ENCODE measurements around the gene PRKG1. TPM values are rescaled to one million over a fixed set of nuclear protein-coding genes. Genes with fewer than 3 reads are reported as not detected.

Gene PRKG1
- total RNA-seq, 1 donor from 2014 or later: 28.2 TPM

DNA sequence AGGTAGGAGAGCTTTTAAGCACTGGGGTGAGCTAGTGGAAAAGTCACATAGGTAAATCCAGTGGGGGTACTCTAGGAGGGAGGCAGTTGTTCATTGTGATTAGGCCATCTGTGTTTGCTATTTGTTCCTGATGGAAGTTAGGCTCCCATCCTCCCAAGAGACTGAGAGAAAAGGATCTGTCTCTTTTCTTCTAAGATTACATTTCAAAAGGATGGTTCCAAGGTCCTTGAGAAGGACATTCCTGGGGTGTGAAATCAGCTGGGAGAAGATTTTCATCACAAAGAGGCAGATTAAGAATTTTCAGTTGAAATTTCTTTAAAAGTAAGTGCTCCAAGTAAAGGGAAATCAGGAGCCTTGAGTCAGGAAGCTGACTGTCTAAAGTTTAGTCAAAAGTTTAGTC lies 835.9 kb downstream of the PRKG1 start:
- ATAC-seq (ENCODE audit: poor library complexity): no peak
- DNase-seq: no peak
- intact Hi-C loops (cut with DNase I): no loop called here

- DNase-seq (no peak), ATAC-seq (ENCODE audit: poor library complexity) (no peak)
- intact Hi-C loops (cut with DNase I): no loop called here
These were observed 836.3 kb downstream of the PRKG1 start for GRCh38 chr10:51910596-51910995.

- ATAC-seq (ENCODE audit: poor library complexity): no peak
- intact Hi-C loops (cut with DNase I): no loop called here
- no peak for DNase-seq
These were observed 837.4 kb downstream of the PRKG1 start for GRCh38 chr10:51911723-51912122.

DNA sequence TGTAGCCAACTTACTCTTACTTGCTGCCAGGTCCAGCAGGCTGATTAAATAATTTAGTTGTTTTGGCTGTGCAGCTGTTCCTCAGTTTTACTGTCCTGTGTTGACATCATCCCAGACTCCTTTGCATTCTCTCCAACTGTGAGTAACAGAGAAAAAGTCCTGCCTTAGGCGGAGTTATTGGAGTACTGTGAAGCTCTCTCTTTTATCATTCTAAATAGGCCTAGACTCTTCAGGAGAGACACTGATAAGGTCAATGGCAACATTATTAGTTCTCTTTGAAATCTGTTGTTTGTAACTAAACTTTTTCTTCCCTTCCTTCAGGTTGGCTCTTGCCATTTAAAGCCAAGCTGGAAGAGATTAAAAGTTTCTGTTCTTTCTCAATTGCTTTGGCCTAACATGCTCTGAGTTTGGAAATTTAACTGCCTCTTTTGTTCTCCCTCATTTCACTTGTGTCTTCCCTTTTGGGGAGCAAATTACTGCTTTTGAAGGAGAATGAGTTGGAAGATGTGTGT lies 840.8 kb downstream of the PRKG1 start:
- DNase-seq: no peak

DNA sequence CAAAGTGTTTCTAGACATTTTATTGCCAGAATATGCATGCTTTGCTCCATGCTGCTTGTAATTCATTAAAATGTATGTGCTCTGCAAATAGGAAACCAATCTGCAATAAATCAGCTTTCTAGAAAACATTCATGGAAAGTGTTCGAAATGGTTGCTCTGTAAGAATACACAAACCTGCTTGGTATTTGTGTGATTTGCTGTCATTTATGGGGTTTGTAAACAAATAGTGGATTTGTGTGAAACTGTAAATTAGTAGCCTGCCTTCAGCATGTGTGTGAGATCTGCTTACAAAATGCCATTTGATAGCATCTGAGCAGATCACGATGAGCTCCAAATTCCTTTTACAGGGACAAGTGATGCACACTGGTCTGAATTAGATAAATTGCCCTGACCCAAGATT lies 844.2 kb downstream of the PRKG1 start:
- no peak for DNase-seq
- no peak for ATAC-seq (ENCODE audit: poor library complexity)
- intact Hi-C loops (cut with DNase I): no loop called here

More for the DNA sequence above, 840.8 kb downstream of the PRKG1 start:
- peak; percentile 58 for ATAC-seq (ENCODE audit: poor library complexity)
- intact Hi-C loops (cut with DNase I): no loop called here

- intact Hi-C loops (cut with DNase I): no loop called here
- DNase-seq: no peak
- no peak for ATAC-seq (ENCODE audit: poor library complexity)
These were observed 844.6 kb downstream of the PRKG1 start for GRCh38 chr10:51918884-51919325.

DNA sequence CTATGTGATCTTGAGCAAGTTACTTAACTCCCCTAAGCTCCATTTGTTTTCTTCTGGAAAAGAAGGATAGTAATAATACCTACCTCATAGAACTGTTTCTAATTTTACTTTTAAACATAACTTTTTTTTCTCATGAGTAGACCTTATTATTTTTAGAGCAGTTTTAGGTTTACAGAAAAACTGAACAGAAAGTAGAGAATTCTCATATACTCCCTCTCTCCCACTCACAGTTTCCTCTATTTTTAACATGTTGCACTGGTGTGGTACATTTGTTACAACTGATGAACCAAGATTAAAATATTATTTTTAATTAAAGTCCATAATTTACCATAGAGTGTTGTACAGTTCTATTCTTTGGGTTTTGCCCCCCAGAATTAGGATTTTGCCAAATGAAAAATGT lies 846.4 kb downstream of the PRKG1 start:
- DNase-seq (no peak), ATAC-seq (ENCODE audit: poor library complexity) (no peak)
- intact Hi-C loops (cut with DNase I): no loop called here

DNA sequence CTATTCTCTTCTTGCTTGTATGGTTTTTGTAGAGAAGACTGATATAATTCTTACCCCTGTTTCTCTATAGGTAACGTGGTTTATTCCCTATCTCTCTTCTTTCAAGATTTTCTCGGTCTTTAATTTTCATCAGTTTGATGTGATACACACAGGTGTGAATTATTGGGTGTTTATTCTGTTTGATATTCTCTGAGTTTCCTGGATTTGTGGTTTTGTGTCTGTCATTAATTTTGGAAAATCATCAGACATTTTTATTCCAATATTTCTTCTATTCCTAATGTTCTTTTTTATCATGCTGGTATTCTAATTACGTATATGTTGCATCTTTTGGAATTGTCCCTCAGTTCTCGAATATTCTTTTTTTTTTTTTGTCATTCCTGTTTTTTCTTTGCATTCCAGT lies 850.1 kb downstream of the PRKG1 start:
- no peak for DNase-seq
- no peak for ATAC-seq (ENCODE audit: poor library complexity)
- intact Hi-C loops (cut with DNase I): no loop called here

DNA sequence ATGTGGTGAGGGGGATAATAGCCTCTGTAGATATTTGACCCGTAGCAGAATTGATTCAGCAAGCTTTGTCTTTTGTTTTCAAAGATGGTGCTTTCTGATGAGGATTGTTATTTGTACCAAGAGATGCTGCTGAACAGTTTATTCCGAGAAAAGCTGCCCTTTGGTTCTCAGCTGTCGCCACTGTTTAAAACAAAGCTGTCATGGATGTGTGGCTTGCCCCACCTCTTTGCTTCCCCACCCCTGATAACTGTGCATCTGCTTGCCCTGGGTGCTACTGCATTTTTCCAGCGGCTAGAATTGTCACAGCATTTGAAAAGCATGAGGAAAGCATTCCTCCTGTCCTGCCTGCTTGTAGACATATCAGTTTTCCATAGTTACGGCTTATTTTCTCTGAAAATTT lies 852.0 kb downstream of the PRKG1 start:
- no peak for DNase-seq
- intact Hi-C loops (cut with DNase I): no loop called here

GRCh38 chr10:51928162-51928561 lies 853.9 kb downstream of the PRKG1 start:
- DNase-seq: no peak
- intact Hi-C loops (cut with DNase I): no loop called here
- ATAC-seq (ENCODE audit: poor library complexity): no peak

More for the DNA sequence above, 852.0 kb downstream of the PRKG1 start:
- no peak for ATAC-seq (ENCODE audit: poor library complexity)

DNA sequence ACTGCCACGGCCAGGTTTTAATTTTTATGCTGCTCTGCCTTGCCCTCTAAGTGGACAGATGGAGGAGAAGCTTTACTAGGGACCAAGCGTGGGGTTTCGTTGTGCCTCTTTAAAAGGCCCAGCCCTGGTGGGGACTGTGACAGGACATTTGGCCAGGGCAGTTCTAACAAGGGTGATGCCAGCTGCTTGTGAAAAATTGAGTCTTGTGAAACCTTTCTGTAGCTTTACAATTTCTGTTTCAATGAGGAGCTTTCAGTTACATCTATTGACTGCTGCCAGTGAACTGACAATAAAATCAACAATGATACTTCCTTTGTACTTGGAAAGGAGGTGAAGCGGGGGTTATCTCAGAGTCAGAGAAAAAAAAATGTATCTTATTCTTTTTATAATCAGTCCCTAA lies 858.2 kb downstream of the PRKG1 start:
- no peak for ATAC-seq (ENCODE audit: poor library complexity)
- DNase-seq: no peak
- intact Hi-C loops (cut with DNase I): no loop called here

DNA sequence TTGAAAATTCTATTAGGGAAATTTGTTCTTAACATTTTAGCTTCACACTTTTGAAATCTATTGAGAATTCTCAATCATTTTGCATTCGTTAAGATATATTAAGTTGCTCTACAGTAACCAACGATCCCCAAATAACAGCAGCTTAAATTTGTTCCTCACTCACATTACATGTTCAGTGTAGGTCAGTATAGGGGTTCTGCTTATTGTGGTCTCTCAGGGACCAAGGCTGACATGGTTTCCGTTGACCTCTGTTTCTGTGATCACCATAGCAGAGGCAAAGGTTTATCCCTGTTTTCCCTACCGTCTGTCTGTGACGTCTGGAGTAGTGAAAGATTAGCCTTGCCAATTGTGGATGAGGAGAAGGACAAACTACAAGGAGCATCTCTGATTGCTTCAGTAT lies 860.1 kb downstream of the PRKG1 start:
- no peak for ATAC-seq (ENCODE audit: poor library complexity)
- intact Hi-C loops (cut with DNase I): no loop called here
- DNase-seq: no peak

DNA sequence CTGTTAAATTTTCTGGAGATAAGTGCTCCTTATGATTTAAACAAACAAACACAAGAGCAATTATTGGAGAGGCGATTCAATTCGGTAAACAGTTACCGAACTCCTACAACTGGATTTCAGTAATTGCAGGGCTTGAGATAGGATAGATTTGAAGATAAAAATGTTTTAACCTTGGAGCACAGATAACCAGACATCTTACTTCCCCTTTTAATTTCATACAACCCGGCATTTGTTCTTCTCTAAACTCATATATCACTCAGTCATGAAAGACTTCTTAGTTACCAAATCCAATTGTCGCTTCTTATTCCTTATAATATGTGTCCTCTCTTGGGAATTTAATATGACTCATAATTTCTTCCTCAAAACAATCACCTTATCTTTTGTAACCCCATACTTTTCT lies 861.1 kb downstream of the PRKG1 start:
- no peak for ATAC-seq (ENCODE audit: poor library complexity)
- no peak for DNase-seq
- intact Hi-C loops (cut with DNase I): no loop called here

DNA sequence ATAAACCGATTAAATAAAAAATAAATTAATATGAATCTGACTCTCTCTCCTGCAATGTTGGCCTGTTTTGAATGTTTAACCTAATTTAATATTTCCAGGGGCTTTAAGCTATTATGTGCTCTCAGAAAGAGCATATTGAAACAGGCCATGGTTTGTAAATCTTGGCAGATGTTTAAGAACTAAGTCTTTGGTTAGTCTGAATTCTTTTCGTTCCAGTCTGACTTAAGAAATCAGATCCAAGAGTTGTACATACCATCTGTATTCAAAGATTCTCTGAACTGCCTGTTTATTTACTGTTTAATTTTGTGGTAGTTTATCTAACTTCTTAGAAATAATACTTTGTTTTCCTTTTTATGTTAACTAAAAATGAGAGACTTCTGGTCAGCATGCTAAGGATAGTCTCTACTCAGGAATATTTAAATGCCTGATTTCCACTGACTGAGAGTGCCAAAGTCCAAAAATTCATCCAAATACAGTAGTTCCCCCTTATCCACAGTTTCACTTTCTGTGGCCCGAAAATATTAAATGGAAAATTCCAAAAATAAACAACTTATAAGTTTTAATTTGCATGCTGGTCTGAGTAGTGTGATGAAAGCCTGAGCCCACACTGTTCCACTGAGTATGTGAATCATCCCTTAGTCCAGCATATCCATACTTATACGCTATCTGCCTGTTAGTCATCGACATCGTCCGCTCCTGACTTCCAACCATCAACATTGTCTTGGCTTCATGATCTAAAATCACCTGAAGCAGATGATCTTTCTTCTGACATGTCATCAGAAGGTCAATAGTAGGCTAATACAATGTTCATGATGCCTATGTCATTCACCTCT lies 863.2 kb downstream of the PRKG1 start:
- intact Hi-C loops (cut with DNase I): no loop called here
- DNase-seq (no peak), ATAC-seq (ENCODE audit: poor library complexity) (peak; percentile 52)

- peak; percentile 39 for ATAC-seq (ENCODE audit: poor library complexity)
- DNase-seq: no peak
- intact Hi-C loops (cut with DNase I): no loop called here
These were observed 876.2 kb downstream of the PRKG1 start for GRCh38 chr10:51950371-51950995.

DNA sequence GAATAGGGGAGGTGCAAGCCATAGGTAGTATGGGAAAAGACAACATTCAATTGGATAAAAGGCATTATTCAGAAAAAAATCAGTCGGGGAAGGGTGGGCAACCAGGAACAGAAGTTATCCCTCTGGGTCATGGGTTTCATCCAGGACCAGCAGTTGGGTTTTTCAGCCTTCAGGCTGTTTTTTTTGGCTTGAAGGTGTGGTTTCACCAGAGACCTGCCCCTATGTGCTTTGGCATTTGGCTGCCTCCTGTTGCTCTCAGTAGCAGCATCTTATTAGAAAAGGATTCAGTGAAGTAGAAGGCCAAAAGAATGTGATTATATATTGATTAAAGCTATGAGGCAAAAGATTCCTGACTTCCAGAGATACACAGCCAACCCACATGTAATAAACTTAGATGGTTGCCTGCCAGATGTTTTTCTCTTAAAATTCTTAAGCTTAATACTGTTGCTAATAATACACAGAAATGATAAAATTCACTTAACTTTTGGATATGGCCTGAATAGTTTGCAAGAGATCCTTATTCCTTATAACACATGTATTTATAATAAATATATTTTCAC lies 876.8 kb downstream of the PRKG1 start:
- intact Hi-C loops (cut with DNase I): no loop called here
- DNase-seq (no peak), ATAC-seq (ENCODE audit: poor library complexity) (peak; percentile 49)

GRCh38 chr10:51951601-51952000 lies 877.3 kb downstream of the PRKG1 start:
- intact Hi-C loops (cut with DNase I): no loop called here

GRCh38 chr10:51952056-51952455 lies 877.8 kb downstream of the PRKG1 start:
- DNase-seq (no peak), ATAC-seq (ENCODE audit: poor library complexity) (peak; percentile 36)
- intact Hi-C loops (cut with DNase I): no loop called here

More at GRCh38 chr10:51951601-51952000, 877.3 kb downstream of the PRKG1 start:
- peak; percentile 59 for ATAC-seq (ENCODE audit: poor library complexity)
- DNase-seq: no peak

DNA sequence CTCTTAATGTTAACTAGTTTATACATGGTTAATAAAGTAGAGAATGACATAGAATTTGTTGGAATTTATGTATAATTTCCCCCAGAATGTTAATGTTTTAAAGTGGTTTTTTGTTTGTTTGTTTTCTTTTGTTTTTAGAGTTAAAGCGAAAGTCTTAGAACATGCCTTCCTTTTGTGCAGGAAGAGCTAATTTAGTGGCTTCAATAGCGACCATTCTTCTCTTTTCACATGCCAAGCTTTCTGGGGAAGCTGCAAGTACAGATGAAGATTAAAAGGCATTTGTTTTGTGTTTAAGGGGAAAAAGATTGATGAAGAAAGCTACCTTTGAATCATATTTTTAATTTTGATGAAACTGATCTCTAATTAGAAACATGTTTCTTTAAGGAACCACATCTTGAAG lies 881.4 kb downstream of the PRKG1 start:
- DNase-seq (no peak), ATAC-seq (ENCODE audit: poor library complexity) (no peak)
- intact Hi-C loops (cut with DNase I): no loop called here

DNA sequence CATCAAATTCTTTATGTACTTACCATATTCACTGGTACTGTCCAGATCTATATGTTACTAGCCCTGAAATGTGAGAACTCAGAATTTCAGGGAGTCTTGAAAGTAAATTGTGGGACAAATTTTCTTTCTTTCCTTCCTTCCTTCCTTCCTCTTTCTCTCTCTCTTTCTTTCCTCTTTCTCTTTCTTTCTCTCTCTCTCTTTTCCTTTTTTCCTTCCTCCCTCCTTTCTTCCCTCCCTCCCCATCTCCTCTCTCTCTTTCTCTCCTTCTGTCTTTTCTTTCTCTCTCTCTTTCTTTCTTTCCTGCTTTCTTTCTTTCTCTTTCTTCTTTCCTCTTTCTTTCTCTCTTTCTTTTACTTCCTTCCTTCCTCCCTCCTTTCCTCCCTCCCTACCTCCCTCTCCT lies 882.5 kb downstream of the PRKG1 start:
- DNase-seq (no peak), ATAC-seq (ENCODE audit: poor library complexity) (no peak)
- intact Hi-C loops (cut with DNase I): no loop called here

Measured in Right ventricle myocardium superior (tissue), 1 donor.